Measurements from ENCODE around the gene CHCHD6.
"Not testable (repeated sequence)": the region's sequence is repeated elsewhere in the genome, so short reads cannot be mapped to it uniquely, and the experiment has no call there.

The CHCHD6 gene

DNA sequence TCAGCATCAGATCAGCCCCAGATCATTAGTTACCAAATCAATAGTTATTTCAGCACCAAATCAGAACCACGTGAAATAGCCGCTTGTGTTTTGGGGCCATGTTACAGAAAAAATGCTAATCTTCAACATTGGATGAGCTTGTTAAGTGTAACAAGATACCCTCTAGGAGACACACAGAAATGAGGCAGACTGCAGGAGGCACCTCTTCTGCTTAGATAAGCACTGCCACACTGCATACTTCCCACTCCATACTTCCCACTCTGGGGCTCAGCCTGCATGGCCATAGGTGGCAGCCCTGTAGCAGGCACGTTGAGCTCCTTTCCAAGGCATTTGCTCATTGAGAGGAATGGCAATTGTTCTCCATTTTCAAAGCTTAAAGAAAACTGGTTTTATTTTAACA, 73.3 kb downstream of the CHCHD6 start:
- no peak for DNase-seq

DNA sequence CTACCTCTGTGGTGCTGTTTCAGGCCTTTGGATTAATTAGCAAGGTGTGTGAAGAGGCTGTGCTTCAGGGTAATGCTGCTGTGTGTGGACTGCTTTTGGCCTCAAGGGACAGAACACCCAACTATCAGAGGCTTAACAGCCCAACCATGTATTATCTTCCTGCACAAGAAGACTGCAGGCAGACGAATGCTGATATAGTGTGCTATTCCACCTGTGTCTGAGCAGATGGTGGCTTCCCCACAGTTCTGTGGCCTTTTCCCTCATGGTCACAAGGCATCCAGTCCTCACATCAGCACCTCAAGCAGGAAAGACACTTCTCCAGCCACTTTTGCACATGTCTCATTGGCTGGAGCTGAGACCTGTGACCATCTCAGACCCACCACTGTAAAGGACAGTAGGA, 76.6 kb downstream of the CHCHD6 start:
- no peak for DNase-seq

- no peak for DNase-seq
Observed at GRCh38 chr3:126781406-126781805, 77.4 kb downstream of the CHCHD6 start.

- no peak for DNase-seq
Observed at GRCh38 chr3:126781889-126782491, 78.0 kb downstream of the CHCHD6 start.

DNA sequence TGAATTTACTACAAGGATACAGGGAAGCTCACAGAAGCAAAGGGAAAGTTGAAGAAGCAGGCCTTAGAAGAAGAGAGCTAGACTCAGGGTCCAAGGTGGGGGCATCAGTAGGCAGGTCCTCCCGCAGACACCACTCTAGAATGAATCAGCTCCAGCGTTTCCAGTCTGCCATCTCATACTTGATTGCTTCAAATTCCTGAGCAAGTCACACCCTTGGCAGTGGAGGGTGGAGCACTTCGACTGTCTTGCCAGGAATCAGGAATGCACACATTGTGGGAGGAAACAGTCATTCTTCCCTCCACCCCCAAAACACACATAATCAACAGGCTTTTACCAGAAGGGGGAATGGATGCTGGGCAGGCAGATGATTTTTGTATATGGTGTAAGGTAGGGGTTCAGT, 78.5 kb downstream of the CHCHD6 start:
- DNase-seq: no peak

GRCh38 chr3:126784254-126784653, 80.2 kb downstream of the CHCHD6 start:
- DNase-seq: no peak

GRCh38 chr3:126791320-126791719, 87.3 kb downstream of the CHCHD6 start:
- DNase-seq: not testable (repeated sequence)

GRCh38 chr3:126792998-126793397, 89.0 kb downstream of the CHCHD6 start:
- no peak for DNase-seq

GRCh38 chr3:126797563-126797962, 93.5 kb downstream of the CHCHD6 start:
- no peak for DNase-seq

DNA sequence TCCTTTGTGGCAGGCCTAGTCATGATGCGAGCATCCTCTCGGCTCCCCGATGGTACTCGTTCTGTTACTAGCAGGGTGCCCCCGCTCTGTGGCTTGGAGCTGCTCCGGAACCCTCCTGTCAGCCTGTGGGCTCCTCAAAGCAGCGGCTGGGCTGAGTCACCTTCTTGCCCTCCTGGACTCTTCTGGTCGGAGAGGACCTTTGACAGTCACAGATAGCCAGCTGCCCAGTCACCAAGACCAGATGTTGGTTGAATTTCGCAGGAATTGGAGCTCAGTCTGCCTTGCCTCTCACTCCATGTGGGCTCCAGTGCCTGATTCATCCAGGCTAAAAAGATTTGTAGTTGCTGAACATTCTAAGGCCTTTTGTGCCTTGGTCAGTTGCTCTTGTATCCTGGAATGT, 94.5 kb downstream of the CHCHD6 start:
- no peak for DNase-seq

GRCh38 chr3:126799099-126799498, 95.1 kb downstream of the CHCHD6 start:
- no peak for DNase-seq

DNA sequence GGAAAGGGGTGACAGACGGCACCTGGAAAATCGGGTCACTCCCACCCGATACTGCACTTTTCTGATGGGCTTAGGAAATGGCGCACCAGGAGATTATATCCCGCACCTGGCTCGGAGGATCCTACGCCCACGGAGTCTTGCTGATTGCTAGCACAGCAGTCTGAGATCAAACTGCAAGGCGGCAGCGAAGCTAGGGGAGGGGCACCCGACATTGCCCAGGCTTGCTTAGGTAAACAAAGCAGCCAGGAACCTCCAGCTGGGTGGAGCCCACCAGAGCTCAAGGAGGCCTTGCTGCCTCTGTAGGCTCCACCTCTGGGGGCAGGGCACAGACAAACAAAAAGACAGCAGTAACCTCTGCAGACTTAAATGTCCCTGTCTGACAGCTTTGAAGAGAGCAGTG, 97.3 kb downstream of the CHCHD6 start:
- not testable (repeated sequence) for DNase-seq

DNA sequence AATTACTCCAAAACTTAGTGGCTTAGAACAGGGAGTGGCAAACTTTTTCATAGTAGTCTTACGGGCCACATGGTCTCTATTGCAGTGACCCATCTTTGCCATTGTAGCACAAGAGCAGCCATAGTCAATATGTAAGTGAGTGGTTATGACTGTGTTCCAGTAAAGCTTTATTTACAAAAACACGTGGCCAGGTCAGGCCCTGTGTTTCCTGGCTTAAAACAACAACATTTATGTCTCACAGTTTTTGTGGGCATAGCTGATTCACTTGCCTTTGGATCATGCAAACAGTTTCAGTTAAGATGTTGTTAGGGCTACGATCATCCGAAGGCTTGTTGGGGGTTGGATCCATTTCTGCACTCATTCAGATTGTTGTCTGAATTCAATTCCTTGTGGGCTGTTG, 103.8 kb downstream of the CHCHD6 start:
- no peak for DNase-seq

DNA sequence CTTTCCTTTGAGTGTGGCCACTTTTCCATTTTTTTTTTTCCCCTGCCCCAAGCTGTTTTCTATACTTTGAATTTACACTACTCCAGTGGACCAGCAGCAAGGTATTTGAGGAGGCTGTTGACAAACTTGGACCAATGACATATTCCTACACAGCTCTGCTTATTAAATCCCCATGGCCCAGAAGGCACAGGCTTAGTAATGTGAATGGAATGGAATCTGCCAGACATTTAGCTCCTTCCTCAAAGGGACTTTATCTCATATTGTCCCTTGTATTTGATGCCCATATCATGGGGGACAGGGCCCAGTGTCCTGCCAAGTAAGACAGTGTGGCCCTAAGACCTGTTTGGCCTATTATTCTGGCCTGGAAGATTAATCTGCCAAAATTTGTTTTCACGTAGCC, 107.5 kb downstream of the CHCHD6 start:
- DNase-seq: no peak

DNA sequence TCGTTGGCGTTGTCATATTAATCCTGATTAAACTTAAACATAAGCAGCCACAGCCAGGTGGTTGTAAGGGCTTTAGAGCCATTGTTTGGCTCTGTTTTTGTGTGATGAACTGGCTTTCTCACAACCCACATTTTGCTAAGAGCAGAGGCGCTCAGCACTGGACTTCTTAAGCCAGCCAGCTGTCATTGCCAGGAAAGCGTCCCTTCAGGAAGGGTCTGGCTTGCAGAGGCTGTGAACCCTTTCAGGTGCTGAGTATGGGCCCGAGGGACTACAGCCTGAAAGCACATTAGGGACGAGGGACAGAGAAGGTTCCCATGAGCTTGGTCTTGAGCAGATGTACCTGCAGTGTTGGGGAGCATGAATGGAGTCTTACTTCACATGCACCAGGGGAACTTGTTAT, 112.3 kb downstream of the CHCHD6 start:
- no peak for DNase-seq

DNA sequence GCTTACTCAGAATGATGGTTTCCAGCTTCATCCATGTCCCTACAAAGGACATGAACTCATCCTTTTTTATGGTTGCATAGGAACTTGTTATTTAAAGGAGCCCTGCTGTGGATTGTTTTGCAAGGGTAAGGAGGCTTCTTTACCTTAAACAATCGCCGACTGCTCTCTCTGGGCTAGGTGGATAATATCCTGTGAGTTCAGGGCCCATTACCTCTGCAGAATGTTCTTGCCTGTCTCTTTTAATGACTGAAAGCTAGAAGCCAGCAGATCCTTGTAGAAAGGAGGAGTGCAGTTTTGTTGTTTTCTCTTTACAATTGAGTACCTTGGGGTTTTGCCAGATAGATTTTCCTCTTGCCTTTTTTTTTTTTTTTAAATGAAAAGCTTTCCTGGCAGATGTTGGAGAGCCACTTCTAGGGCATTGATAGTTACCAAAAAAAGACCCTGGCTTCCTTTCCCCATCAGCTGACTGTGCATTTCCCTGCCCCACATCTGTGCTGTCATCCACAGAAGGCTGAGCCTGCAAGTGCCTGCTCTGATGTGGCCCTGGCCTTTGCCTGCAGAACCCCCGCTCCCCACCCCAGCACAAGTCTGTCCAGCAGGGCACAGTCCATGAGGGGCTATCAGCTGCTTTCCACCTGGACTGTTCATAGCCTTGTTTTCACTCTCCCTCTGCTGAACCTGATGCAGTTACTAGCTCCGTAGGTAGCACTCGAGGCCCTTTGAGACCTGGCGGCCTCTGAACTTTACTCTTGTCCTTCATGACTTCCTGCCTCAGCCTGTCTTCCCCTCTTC, 113.1 kb downstream of the CHCHD6 start:
- no peak for DNase-seq

DNA sequence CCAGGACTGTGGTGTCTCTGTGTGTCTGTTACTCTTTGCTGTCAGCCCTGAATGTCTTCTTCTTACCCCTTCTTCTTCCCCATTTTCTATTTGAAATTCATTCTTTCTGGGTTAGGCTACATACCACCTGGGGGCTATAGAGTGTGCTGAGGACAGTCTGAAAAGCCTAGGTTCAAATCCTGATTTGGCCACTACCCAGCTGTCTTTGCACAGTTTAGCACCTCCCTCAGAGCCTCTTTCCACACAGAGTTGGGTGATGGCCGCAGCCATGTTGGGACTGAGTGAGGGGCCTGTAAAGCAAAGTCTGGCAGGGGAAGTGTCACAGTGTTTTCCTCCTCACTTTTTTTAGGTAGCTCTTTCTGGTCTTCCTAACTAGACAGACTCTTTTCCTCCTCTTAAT, 113.7 kb downstream of the CHCHD6 start:
- no peak for DNase-seq

DNA sequence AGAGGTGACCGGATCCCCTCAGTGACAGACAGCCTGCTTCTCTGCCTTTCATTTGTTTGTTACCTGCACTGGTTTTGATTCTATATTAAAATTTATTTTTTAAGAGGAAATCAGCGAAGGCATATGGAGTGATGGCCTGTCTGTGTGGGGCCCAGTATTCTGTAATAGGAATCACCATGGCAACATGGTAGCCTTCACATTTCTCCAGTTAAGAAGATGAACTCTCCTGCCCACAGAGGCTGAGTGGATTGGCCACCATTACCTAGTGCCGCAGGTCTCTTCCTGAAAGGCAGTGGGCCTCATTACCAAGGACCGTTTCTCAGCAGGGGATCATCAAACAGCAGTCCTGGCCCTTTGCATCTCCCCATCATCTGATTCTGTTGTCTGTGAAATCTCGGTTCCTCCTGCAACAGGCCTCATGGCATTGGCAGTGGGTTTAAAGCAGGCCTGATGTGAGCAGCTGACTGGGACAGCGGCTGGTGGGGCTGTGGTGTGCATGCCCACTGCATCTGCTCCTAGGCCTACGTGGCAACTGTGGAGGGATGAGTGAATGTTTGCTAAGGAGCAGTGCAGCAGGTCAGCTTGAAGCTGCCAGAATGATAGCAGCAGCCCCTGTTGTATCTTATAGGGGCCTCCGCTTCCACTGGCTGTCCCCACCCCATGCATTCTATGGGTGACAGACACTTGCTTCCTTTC, 114.5 kb downstream of the CHCHD6 start:
- DNase-seq: no peak

DNA sequence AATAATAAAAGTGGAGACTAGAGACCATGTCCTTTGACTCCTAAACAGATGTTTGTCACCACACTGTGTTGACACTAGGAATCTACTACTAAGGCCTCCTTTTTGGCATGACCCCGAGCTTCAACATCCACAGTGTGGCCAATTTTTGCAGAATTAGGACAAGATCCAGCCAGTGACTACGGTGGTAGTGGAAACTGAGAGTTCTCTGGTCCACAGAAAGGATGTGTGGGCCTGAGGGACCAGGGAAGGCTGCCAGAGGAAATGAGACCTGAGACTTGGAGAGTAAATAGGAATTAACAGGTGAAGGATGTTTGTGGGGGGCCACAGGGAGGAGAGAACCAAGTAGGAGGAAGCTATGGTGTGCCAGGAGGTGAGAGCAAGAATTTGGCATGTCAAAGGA, 122.7 kb downstream of the CHCHD6 start:
- DNase-seq: no peak

DNA sequence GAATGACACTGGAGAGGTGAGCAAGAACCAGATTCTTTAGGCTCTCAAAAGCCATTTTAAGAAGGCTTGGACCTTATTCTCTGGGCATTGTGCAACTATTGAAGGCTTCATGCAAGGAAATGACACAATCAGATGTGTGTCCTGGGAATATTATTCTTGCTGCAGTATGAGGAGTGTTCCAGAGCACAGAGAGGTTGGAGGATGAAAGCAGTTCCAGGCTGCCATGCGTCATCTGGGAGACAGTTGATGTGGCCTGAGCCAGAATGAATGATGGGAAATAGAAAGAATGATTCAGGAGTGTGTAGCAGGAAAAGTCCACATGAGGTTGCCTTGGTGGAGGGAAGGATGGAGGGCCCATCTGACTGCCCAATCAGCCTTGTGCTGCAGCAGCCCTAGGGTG, 123.1 kb downstream of the CHCHD6 start:
- DNase-seq: no peak

GRCh38 chr3:126828306-126828705, 124.3 kb downstream of the CHCHD6 start:
- DNase-seq: no peak

DNA sequence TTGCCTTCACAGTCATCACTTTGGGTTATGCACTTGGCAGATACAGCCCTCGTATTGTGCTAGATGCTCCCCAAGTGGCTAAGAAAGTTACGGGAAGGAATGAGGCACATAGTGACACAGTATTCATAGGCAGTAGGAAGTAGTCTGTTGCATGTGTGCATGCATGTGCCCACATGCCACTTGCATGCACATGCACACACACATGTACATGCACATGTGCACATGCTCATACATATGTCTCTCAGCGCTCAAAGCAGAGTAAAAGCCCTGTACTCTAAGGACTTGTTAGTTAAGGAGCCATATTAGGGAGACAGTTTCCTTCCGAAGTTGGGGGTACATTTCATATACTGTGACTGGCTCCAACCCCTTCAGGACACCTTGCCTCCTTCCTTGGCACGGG, 128.9 kb downstream of the CHCHD6 start:
- DNase-seq: no peak

DNA sequence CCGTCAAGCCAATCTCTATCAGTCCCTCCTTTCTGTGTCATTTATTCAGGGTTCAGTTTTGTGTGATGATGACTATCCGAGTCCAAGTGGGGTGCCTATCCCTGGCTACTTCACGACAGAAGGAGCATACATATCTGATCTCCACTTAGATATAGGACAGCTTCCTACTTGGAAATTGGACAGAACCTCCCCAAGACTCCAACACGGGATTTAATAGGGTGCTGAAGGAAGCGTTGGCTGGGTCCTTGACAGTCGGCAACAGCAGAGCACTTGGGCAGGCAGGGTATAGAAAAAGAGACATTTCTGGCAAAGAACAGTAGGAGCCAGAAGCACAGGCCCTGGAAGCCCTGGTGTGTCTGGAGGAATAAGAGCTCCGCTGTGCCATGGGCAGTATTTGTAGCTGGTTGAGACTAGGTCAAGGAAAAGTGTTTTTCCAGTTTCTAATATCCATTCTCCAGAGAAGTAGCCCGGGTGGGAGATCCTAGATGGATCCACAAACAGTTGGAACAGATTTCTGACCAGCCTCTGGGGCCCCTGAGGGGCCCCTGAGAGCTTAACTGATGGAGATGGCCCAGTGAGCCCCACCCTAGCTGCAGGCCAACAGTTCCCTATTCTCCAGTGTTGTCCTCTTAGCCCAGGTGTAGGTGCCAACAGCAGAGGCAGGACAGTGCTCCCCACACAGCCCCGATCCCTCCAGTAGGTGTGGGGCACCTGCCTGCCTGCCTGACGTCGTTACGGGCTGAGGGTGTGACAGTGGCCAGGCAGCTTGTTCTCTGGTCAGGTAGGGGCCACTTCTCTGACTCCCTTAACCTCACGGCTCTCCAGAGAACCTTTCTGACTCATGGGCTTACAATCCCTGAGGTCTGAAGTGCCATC, 130.8 kb downstream of the CHCHD6 start:
- DNase-seq: no peak
